Muscle layer of duodenum (tissue), 2 donors: ENCODE data around the gene HCFC2.

ENCODE experiments used
- H3K27ac ChIP-seq: one replicate; pipeline ENCODE4 v1.7.0; 2013; ENCODE audit warnings: mild to moderate bottlenecking, low read length
- H3K27me3 ChIP-seq: one replicate; pipeline ENCODE4 v1.7.0; 2013; ENCODE audit warnings: low read depth, mild to moderate bottlenecking, control low read depth, low read length
- H3K36me3 ChIP-seq, 2 donors: one replicate each; pipeline ENCODE4 v1.7.0; 2013; ENCODE audit warnings: low read length in 2 of 2, control low read depth in 1 of 2, mild to moderate bottlenecking in 1 of 2; ENCODE audit not compliant: insufficient read depth in 2 of 2, control insufficient read depth in 1 of 2
- H3K4me1 ChIP-seq, 2 donors: one replicate each; pipeline ENCODE4 v1.7.0; 2013; ENCODE audit warnings: low read length in 2 of 2, mild to moderate bottlenecking in 2 of 2, control low read depth in 1 of 2, moderate library complexity in 1 of 2; ENCODE audit not compliant: insufficient read depth in 2 of 2, control insufficient read depth in 1 of 2
- H3K4me3 ChIP-seq, 2 donors: one replicate each; pipeline ENCODE4 v1.7.0; 2013; ENCODE audit warnings: low read length in 2 of 2, low read depth in 1 of 2, mild to moderate bottlenecking in 1 of 2
- H3K9me3 ChIP-seq, 2 donors: one replicate each; pipeline ENCODE4 v1.7.0; 2013; ENCODE audit warnings: low read length in 2 of 2, control low read depth in 1 of 2, mild to moderate bottlenecking in 1 of 2; ENCODE audit not compliant: control insufficient read depth in 1 of 2
- donor health status: healthy.

The HCFC2 gene

GRCh38 chr12:104044158-104044557 lies 20.2 kb upstream of the HCFC2 start:
- Histone ChIP-seq H3K4me3 (no peak overlapping the region), H3K27ac (no peak overlapping the region), H3K4me1 (peaks cover 3 to 22% of the 10 kb centered on the region in 2 donors), H3K36me3 (peaks cover 0 to 5% of the 10 kb centered on the region in 2 donors), H3K9me3 (no peaks in the 10 kb centered on the region), H3K27me3 (no peaks in the 10 kb centered on the region)

DNA sequence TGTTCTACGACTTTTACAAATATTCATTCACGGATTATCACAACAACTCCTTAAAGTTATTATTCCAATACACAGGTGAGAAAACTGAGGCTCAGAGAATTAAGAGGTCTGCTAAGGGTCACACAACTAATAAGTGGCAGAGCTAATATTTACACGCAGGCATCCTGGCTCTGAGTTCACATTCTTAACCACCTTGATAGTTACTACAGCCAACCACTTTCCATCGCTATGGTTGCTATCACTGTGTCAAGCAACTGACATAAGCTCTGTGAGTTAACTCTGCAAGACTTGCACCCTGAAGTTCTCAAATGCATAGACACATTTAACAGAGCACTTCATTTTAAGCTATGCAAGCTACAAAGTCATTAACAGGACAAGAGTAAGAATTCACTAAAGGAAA lies 18.0 kb upstream of the HCFC2 start:
- Histone ChIP-seq H3K4me3 (no peak overlapping the region), H3K9me3 (no peaks in the 10 kb centered on the region), H3K27ac (no peak overlapping the region), H3K27me3 (no peaks in the 10 kb centered on the region), H3K4me1 (peaks cover 3 to 29% of the 10 kb centered on the region in 2 donors), H3K36me3 (peaks cover 0 to 5% of the 10 kb centered on the region in 2 donors)

DNA sequence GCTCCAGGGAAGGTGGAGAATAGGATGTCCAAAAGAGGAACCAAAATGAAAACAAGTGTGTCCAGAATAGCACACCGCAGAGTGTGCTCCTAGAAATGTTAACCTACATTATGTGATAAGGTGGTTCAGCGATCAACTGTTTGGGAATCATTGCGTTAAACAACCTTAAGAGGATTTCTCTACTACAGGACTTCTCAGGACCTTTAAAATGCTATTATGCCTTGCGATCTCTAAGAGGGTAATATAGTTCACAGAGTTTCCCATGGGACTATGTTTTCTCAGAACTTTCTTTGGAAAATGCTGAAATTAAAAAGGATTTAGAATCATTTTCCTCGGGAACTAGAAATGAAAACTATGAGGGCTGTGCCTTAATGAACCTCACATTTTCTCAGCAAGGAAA lies 16.2 kb upstream of the HCFC2 start:
- H3K4me1 ChIP-seq: peaks cover 3 to 29% of the 10 kb centered on the region in 2 donors

GRCh38 chr12:104048811-104049210 lies 15.5 kb upstream of the HCFC2 start:
- H3K4me1 ChIP-seq: peaks cover 3 to 29% of the 10 kb centered on the region in 2 donors
- peak overlapping the region; percentile 49 for H3K27ac ChIP-seq
- no peaks in the 10 kb centered on the region for H3K9me3 ChIP-seq
- no peaks in the 10 kb centered on the region for H3K36me3 ChIP-seq
- H3K4me3 ChIP-seq: peak overlapping the region; percentile 70 to 78
- H3K27me3 ChIP-seq: no peaks in the 10 kb centered on the region

More for the DNA sequence above, 16.2 kb upstream of the HCFC2 start:
- H3K36me3 ChIP-seq: no peaks in the 10 kb centered on the region
- H3K27ac ChIP-seq: no peak overlapping the region
- H3K9me3 ChIP-seq: no peaks in the 10 kb centered on the region
- peak overlapping the region; percentile 13 to 78 for H3K4me3 ChIP-seq
- H3K27me3 ChIP-seq: no peaks in the 10 kb centered on the region

DNA sequence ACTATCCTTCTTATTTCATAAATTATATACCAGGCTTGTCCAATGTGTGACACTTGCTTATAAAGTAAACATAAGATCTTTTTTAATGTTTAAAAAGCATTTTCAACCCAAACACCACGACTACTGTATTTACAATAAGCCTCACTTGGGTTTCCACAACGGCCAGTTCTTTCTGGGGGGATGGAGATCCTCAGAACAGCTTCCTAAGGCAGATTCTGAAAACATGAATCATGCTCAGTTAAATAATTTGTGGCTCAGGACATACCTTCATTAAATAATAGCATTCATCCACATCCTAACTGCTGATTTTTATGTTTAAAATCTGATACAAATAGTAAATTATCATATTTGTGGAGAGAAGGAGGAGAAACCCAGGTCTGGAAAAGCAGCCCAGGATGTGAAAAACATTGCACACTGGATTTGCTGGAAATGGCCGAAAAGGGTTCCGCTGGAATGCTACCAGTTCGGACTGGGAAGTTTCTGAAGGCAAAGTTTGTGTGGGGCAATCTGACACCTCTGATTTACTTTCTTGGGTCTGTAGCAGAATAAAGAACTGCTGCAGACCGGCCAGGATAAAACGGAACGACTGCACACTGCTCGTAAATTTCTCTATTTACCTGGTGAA lies 14.9 kb upstream of the HCFC2 start:
- H3K36me3 ChIP-seq: no peaks in the 10 kb centered on the region
- H3K4me1 ChIP-seq: peaks cover 3 to 29% of the 10 kb centered on the region in 2 donors
- peak overlapping the region; percentile 49 for H3K27ac ChIP-seq
- peak overlapping the region; percentile 70 to 78 for H3K4me3 ChIP-seq
- H3K27me3 ChIP-seq: no peaks in the 10 kb centered on the region
- H3K9me3 ChIP-seq: no peaks in the 10 kb centered on the region

GRCh38 chr12:104049903-104050356 lies 14.4 kb upstream of the HCFC2 start, which contains the start of gene GLT8D2:
GLT8D2 (minus strand) TSS chr12:104050187; CDS start chr12:104019648, 30,539 bp downstream.
- Histone ChIP-seq H3K36me3 (no peaks in the 10 kb centered on the region), H3K27me3 (no peaks in the 10 kb centered on the region), H3K4me1 (peaks cover 3 to 28% of the 10 kb centered on the region in 2 donors), H3K27ac (peak within 1 kb of the TSS; percentile 49), H3K4me3 (peak within 1 kb of the TSS; percentile 70 to 78), H3K9me3 (no peaks in the 10 kb centered on the region)

DNA sequence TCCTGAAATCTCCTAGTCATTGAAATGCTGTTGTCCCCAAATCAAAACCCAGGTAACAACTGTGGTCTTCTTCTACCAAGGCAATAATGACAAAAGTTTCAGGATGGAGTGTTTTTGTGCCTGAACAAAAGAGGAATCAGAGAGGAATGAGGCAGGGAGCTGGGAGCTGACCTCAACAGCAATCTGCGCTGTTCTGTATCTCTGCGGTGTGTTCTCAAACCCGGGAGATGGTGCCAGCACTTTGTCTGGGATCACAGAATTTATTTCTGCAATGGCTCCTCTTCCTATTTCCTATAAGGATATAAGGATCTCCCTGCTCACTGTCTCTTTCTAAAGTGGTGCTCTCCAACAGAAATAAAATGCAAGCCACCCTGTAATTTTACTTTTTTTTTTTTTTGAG lies 13.9 kb upstream of the HCFC2 start:
- H3K27me3 ChIP-seq: no peaks in the 10 kb centered on the region
- no peaks in the 10 kb centered on the region for H3K36me3 ChIP-seq
- no peaks in the 10 kb centered on the region for H3K9me3 ChIP-seq
- peak overlapping the region; percentile 49 for H3K27ac ChIP-seq
- H3K4me3 ChIP-seq: peak overlapping the region; percentile 70 to 78
- H3K4me1 ChIP-seq: peaks cover 0 to 25% of the 10 kb centered on the region in 2 donors

DNA sequence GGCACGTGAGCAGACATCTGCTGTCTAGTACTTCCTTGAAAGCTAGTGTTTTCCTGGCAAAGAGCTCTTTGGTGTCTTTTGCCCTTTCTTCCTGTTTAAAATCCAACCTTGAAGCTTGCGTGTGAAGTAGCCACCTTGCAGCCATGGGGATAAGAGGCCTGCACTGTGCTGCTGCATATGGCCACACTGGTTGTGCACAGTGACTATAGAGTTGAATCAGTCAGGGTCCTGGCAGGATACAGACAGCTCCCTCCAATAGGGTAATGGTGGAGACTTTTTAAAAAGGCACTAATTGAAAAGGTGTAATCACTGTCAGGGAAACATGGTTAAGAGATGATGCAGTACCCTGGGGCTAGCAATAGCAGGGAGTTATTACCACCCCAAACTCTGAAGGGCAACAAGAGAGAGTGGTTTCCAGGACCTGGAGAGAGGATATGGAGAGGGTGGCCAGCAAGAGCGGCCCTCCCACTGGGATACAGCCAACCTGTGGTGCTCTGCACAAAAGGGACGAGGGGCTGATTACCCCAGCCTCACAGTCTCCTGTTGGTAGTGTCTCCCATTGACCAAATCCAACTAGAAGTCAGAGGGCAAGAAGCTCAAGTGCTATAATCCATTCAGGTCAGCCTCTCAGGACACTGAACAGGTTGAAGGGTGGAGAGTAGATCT lies 9.5 kb upstream of the HCFC2 start:
- Histone ChIP-seq H3K27me3 (no peaks in the 10 kb centered on the region), H3K36me3 (no peaks in the 10 kb centered on the region), H3K4me3 (no peak overlapping the region), H3K9me3 (no peaks in the 10 kb centered on the region), H3K27ac (no peak overlapping the region), H3K4me1 (peaks cover 12 to 15% of the 10 kb centered on the region in 2 donors)

DNA sequence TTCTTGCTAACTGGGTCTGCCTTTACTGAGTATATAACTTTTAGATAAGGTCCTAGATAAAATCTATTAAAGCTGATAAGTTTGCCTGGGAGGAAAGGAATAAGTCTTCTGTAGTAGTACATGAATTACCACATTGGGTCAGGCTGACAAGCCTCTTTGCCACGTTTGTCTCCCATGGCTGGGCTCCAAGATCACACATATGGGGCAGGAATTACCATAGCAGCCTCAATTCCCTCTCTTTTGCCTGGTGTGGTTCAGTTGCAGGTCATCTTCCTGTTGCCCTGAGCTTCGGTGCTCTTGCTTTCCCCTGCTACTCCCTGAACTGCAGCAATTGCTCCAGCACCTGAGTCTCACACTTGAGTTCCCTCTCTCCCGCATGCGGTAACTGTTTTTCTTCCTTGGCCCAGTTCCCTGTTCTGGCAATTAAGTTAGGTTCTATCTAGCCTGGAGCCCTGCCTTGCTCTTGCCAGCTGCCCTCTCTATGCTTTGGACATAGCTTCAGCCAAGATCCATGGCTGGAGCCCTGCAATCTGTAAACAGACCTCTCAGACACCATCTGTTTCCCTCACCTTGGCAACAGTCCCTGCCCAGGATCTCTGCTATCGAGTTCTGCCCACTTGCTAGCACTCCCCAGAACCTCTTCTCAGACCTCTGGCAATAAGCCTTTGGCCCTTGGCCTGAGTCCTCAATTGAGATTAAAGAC lies 8.5 kb upstream of the HCFC2 start:
- H3K27ac ChIP-seq: no peak overlapping the region
- no peak overlapping the region for H3K4me3 ChIP-seq
- peaks cover 8 to 12% of the 10 kb centered on the region in 2 donors for H3K4me1 ChIP-seq
- H3K9me3 ChIP-seq: no peaks in the 10 kb centered on the region
- no peaks in the 10 kb centered on the region for H3K36me3 ChIP-seq
- no peaks in the 10 kb centered on the region for H3K27me3 ChIP-seq

- H3K36me3 ChIP-seq: no peaks in the 10 kb centered on the region
- no peak overlapping the region for H3K27ac ChIP-seq
Measured at GRCh38 chr12:104056419-104056972, 7.8 kb upstream of the HCFC2 start.

GRCh38 chr12:104057771-104058197 lies 6.5 kb upstream of the HCFC2 start:
- peaks cover 8 to 12% of the 10 kb centered on the region in 2 donors for H3K4me1 ChIP-seq
- no peaks in the 10 kb centered on the region for H3K9me3 ChIP-seq
- no peak overlapping the region for H3K27ac ChIP-seq
- H3K27me3 ChIP-seq: no peaks in the 10 kb centered on the region
- H3K36me3 ChIP-seq: no peaks in the 10 kb centered on the region
- H3K4me3 ChIP-seq: no peak overlapping the region

More at GRCh38 chr12:104056419-104056972, 7.8 kb upstream of the HCFC2 start:
- Histone ChIP-seq H3K4me1 (peaks cover 8 to 12% of the 10 kb centered on the region in 2 donors), H3K27me3 (no peaks in the 10 kb centered on the region), H3K4me3 (no peak overlapping the region), H3K9me3 (no peaks in the 10 kb centered on the region)
